Upper lobe of right lung (tissue), 1 donor: Measurements from ENCODE around the gene CYRIA. TPM values are rescaled to one million over a fixed set of nuclear protein-coding genes. Genes with fewer than 3 reads are reported as not detected.

Source experiments
- ATAC-seq: fragments of 200-7000 bp; cut with Tn5 transposase; one replicate; pipeline ENCODE4 v1.9.1; 2020; ENCODE audit warnings: mild to moderate bottlenecking, moderate library complexity
- DNase-seq: peaks from one replicate; pipeline ENCODE4 v3.0.0-alpha.2; 2020
- H3K27ac ChIP-seq: fragments of 200-600 bp; one replicate; pipeline ENCODE4 v1.8.0; 2022
- H3K27me3 ChIP-seq: fragments of 200-600 bp; one replicate; pipeline ENCODE4 v1.8.0; 2022; ENCODE audit warnings: mild to moderate bottlenecking
- H3K36me3 ChIP-seq: fragments of 200-600 bp; one replicate; pipeline ENCODE4 v1.8.0; 2022
- H3K4me1 ChIP-seq: fragments of 200-600 bp; one replicate; pipeline ENCODE4 v1.8.0; 2022
- H3K4me3 ChIP-seq: fragments of 200-600 bp; one replicate; pipeline ENCODE4 v1.8.0; 2022; ENCODE audit warnings: mild to moderate bottlenecking
- H3K9me3 ChIP-seq: fragments of 200-600 bp; one replicate; pipeline ENCODE4 v1.8.0; 2022
- intact Hi-C: fragments of 100-400 bp; cut with DNase I; formaldehyde crosslinking; loops from one replicate; pipeline ENCODE4 v1.11.0; 2022
- total RNA-seq: library from RNA; stranded (reverse); fragmentation: NEBNext Ultra II Directional; extraction: Animal tissue kit (Norgen Biotek cat#: 25700); gene quantifications from one replicate; pipeline ENCODE4 v1.2.1, GENCODE V29; 2021
- TF ChIP-seq, protein P1 (sequence below): fragments of 200-600 bp; IDR thresholded peaks from one replicate; pipeline ENCODE4 v1.8.0; 2022; ENCODE audit warnings: antibody characterized with exemption
- donor health status: DM: no; HTN: yes; CAD: no; lungs with severe emphysema.

CYRIA gene
- total RNA-seq, 1 donor from 2014 or later: 24.2 TPM

DNA sequence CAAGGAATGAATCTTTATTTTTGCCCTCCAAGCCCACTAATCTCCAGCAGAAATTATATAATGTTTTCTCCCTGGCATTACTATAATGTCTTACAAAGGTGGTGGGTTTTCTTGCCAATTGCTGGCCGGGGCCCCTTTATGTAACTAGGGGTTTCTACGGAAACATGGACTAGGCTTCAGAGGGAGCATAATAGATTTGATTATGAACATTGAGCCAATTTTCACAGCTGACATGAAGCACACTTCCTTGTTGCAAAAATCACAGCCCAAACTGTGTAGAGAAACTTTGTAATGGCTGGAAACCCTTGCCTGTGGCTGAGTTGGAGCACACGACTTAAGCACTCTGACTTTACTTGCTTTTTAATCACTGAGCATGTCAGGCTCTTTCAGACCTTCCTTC, 3.8 kb upstream of the CYRIA start:
- Histone ChIP-seq H3K4me3 (no peak overlapping the region), H3K4me1 (peaks cover 16% of the 10 kb centered on the region), H3K27me3 (no peaks in the 10 kb centered on the region), H3K27ac (no peak overlapping the region), H3K9me3 (no peaks in the 10 kb centered on the region), H3K36me3 (no peaks in the 10 kb centered on the region)
- ATAC-seq (no peak), DNase-seq (no peak)
- TF ChIP-seq, protein P1, sequence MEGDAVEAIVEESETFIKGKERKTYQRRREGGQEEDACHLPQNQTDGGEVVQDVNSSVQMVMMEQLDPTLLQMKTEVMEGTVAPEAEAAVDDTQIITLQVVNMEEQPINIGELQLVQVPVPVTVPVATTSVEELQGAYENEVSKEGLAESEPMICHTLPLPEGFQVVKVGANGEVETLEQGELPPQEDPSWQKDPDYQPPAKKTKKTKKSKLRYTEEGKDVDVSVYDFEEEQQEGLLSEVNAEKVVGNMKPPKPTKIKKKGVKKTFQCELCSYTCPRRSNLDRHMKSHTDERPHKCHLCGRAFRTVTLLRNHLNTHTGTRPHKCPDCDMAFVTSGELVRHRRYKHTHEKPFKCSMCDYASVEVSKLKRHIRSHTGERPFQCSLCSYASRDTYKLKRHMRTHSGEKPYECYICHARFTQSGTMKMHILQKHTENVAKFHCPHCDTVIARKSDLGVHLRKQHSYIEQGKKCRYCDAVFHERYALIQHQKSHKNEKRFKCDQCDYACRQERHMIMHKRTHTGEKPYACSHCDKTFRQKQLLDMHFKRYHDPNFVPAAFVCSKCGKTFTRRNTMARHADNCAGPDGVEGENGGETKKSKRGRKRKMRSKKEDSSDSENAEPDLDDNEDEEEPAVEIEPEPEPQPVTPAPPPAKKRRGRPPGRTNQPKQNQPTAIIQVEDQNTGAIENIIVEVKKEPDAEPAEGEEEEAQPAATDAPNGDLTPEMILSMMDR: no peak
- intact Hi-C loops: no loop called here

DNA sequence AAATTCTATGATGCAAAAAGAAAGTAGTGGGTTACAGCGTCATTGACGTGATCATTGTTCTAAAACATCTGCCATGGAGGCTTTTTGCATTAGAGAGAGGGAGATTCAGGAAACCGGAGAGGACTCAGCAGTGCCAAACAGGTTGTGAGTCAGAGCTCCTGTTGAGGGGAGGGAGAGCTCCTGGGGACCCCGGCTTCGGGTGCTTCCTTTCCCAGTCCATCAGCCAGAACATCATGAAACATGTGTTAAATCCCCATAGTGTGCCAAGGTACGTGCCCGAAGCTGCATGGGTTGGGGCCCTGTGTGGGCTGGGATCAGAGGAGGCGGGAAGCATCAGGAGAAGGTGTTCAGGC, 791 bp upstream of the CYRIA start:
- TF ChIP-seq, protein P1: no peak
- H3K4me3 ChIP-seq: peak overlapping the region; percentile 52
- no peaks in the 10 kb centered on the region for H3K36me3 ChIP-seq
- intact Hi-C loops: no loop called here
- no peak for DNase-seq
- no peak overlapping the region for H3K27ac ChIP-seq
- H3K9me3 ChIP-seq: no peaks in the 10 kb centered on the region
- H3K4me1 ChIP-seq: peaks cover 43% of the 10 kb centered on the region
- no peaks in the 10 kb centered on the region for H3K27me3 ChIP-seq
- no peak for ATAC-seq

DNA sequence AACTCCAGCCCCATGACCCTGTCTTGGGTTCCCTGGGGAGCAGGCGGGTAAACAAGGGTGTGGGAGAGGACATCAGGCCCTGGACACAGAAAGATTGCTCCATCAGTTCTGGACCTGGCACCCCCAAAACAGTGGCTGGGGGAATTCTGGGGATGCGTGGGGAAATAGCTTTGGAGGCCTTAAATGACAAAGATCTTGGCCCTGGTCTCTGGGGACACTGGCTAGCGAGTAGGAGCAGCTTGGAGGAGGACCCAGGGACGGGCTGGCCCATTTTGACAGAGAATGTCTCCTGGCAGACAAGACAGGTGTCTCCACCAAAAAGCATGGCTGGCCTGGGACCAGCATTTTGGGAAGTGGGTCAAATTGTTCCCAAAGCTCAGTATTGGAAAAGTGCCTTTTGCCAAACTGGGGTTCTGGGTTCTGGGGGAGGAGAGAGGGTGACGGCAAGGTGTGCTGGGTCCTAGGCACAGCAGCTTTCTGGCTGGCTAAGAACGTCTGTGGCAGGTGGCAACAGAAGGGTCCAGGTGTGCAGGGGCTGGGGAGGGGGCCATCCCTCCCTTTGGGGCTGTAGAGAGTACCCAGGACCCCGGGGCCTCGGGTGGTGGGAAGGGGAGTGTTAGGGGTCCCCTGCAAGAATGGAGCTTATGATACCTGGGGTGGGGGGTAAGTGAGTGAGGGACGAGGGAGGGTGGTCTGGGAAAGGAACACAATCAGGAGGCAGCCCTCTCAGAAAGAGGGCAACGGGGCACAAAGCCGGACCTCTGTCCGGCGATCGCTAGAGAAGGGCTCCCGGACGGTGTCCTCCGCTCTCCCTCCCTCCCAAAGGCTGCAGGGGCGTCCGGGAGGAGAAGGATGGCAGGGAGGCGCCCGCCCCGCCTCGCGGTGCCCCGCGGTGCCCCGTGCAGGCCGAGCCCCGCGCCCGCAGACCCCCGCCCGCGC, 556 bp downstream of the CYRIA start:
- TF ChIP-seq, protein P1: no peak
- H3K36me3 ChIP-seq: no peaks in the 10 kb centered on the region
- intact Hi-C loops: no loop called here
- peaks cover 43% of the 10 kb centered on the region for H3K4me1 ChIP-seq
- H3K9me3 ChIP-seq: no peaks in the 10 kb centered on the region
- H3K4me3 ChIP-seq: peak overlapping the region; percentile 78
- DNase-seq: no peak
- ATAC-seq: peak; percentile 3
- peak overlapping the region; percentile 79 for H3K27ac ChIP-seq
- no peaks in the 10 kb centered on the region for H3K27me3 ChIP-seq

DNA sequence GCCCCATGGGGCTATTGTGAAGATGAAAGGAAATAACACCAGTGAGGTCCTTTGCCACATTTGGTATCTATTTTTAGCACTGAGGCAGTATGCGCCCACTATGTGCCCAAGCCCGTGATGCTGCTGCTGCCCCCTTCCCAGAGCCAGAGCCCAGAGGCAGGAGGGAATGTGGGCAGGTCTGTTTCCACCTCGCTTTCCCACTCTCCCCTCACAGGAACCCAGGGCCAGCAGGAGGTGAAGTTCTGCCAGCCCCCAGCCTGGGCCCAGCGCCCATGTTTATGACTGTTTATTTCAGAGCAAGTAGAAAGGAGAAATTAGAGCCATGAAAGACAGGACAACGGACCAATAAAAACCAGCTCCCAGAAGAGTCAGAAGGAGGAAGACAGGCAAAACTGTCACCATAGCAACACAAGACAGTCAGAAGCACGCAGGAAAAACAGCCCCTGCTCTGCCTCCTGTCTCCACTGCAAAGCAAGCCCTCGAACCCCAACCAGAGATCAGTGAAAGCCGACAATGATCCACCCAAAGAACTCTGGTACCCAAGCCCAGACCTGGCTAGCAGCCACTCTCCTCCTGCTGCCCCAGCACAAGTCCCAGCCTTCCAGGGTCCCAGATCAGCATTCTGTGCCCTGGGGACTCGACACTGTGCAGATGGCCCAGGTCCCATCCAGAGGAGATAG, 1.4 kb downstream of the CYRIA start:
- TF ChIP-seq, protein P1: no peak
- H3K9me3 ChIP-seq: no peaks in the 10 kb centered on the region
- intact Hi-C loops: no loop called here
- ATAC-seq: peak; percentile 59
- H3K36me3 ChIP-seq: no peaks in the 10 kb centered on the region
- no peak for DNase-seq
- H3K27me3 ChIP-seq: no peaks in the 10 kb centered on the region
- peak overlapping the region; percentile 79 for H3K27ac ChIP-seq
- H3K4me3 ChIP-seq: peak overlapping the region; percentile 78
- H3K4me1 ChIP-seq: peaks cover 48% of the 10 kb centered on the region

DNA sequence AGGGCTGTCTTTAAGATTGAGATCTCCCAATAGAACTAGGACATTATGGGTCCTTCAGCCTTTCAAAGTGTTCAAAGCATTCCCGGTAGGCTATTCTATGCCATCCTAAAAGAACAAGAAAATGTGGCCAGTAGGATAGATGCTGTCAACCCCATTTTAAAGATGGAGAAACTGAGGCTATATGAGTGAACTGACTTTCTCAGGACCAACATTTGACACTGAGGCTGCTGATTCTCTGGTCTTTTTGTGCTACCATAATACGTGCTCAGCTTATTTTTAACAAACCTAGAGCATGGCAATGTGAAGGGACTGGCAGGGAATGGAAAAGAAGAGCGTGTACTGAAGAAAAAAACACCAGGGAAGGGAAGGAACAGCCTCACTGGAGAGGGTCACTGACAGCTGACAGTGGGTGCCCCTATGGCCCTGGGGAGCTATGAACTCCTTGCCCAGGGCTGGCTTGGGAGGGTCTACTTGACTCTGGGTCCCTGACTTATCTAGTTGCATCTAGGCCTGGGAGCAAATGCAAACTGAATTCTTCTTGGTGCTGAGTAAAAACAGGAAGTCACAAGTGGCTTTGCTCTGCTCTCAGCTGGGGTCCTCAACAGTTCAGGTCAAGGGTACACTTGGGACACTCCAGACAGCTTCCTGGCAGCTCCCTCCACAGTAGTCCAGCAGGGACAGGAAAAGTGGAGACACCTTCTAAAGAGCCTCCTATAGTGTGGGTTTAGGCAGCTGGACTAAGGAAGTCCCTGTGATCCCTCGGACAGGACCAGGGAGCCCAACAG, 2.3 kb downstream of the CYRIA start:
- Histone ChIP-seq H3K9me3 (no peaks in the 10 kb centered on the region), H3K36me3 (no peaks in the 10 kb centered on the region), H3K27ac (peak overlapping the region; percentile 79), H3K4me3 (peak overlapping the region; percentile 78), H3K27me3 (no peaks in the 10 kb centered on the region), H3K4me1 (peaks cover 57% of the 10 kb centered on the region)
- TF ChIP-seq, protein P1: no peak
- DNase-seq: no peak
- intact Hi-C loops: no loop called here
- ATAC-seq: peak; percentile 61
